Vagina (tissue), 2 donors: ENCODE measurements around the gene MTHFD1L.

Source experiments
- CTCF ChIP-seq, 3 experiments: fragments of 450-650 bp in 2 of 3; fragments of 200-600 bp in 1 of 3; sonication (generic) in 1 of 3; IDR thresholded peaks; one replicate each; pipeline ENCODE4 v1.5.1; 2017 to 2019; ENCODE audit warnings: antibody characterized with exemption in 3 of 3, mild to moderate bottlenecking in 2 of 3, moderate library complexity in 2 of 3
- POLR2A ChIP-seq, 2 donors: fragments of 450-650 bp; IDR thresholded peaks; one replicate each; pipeline ENCODE4 v1.6.1; 2017; ENCODE audit warnings: antibody characterized with exemption in 2 of 2, mild to moderate bottlenecking in 2 of 2, moderate library complexity in 2 of 2

- TF ChIP-seq CTCF (IDR thresholded peaks at IDR 0.05) (no peak), POLR2A (IDR thresholded peaks at IDR 0.05) (no peak)
These were observed 93.7 kb downstream of the MTHFD1L start for GRCh38 chr6:150959166-150959565.
